ENCODE results near the gene ZNF92. TPM values are rescaled to one million over a fixed set of nuclear protein-coding genes. Genes with fewer than 3 reads are reported as not detected.
"Not testable (repeated sequence)": the region's sequence is repeated elsewhere in the genome, so short reads cannot be mapped to it uniquely, and the experiment has no call there.

The ZNF92 gene
- total RNA-seq, 4 donors from 2014 or later = 2.1 to 22.7 (median 6.0) TPM

GRCh38 chr7:65342723-65343629, 30.7 kb upstream of the ZNF92 start:
- H3K4me1 ChIP-seq = no peaks in the 10 kb centered on the region
- DNase-seq = no peak
- no peaks in the 10 kb centered on the region for H3K36me3 ChIP-seq
- H3K27ac ChIP-seq = no peak overlapping the region
- intact Hi-C loops (cut with DNase I; ENCODE audit: low total_unique reads) = no loop called here
- H3K9me3 ChIP-seq = no peaks in the 10 kb centered on the region
- no peaks in the 10 kb centered on the region for H3K27me3 ChIP-seq
- H3K4me3 ChIP-seq = no peak overlapping the region
- TF ChIP-seq POLR2A (IDR thresholded peaks at IDR 0.05) (no peak), CTCF (IDR thresholded peaks at IDR 0.05) (no peak)

- H3K4me1 ChIP-seq; H3K9me3 ChIP-seq; intact Hi-C loops (cut with DNase I; ENCODE audit: low total_unique reads); H3K36me3 ChIP-seq; DNase-seq; H3K27me3 ChIP-seq; H3K27ac ChIP-seq; H3K4me3 ChIP-seq: not testable (repeated sequence)
Measured at GRCh38 chr7:65344541-65344940, 29.1 kb upstream of the ZNF92 start.

GRCh38 chr7:65354263-65354662, 19.4 kb upstream of the ZNF92 start:
- TF ChIP-seq POLR2A (IDR thresholded peaks at IDR 0.05) (no peak), CTCF (IDR thresholded peaks at IDR 0.05) (no peak)
- H3K4me1 ChIP-seq = no peaks in the 10 kb centered on the region
- no peaks in the 10 kb centered on the region for H3K9me3 ChIP-seq
- no peak overlapping the region for H3K4me3 ChIP-seq
- H3K27me3 ChIP-seq = no peaks in the 10 kb centered on the region
- H3K36me3 ChIP-seq = no peaks in the 10 kb centered on the region
- intact Hi-C loops (cut with DNase I; ENCODE audit: low total_unique reads) = no loop called here
- no peak for DNase-seq
- H3K27ac ChIP-seq = no peak overlapping the region

- Histone ChIP-seq H3K4me1 (no peaks in the 10 kb centered on the region), H3K36me3 (no peaks in the 10 kb centered on the region), H3K4me3 (no peak overlapping the region), H3K9me3 (no peaks in the 10 kb centered on the region), H3K27ac (no peak overlapping the region), H3K27me3 (no peaks in the 10 kb centered on the region)
- TF ChIP-seq CTCF (IDR thresholded peaks at IDR 0.05) (no peak), POLR2A (IDR thresholded peaks at IDR 0.05) (no peak)
- DNase-seq = no peak
- intact Hi-C loops (cut with DNase I; ENCODE audit: low total_unique reads) = no loop called here
Measured at GRCh38 chr7:65369843-65370242, 3.8 kb upstream of the ZNF92 start.

GRCh38 chr7:65371468-65371867, 2.2 kb upstream of the ZNF92 start:
- Histone ChIP-seq H3K36me3 (no peaks in the 10 kb centered on the region), H3K27ac (no peak overlapping the region), H3K27me3 (no peaks in the 10 kb centered on the region), H3K4me3 (no peak overlapping the region), H3K4me1 (no peaks in the 10 kb centered on the region), H3K9me3 (no peaks in the 10 kb centered on the region)
- DNase-seq = no peak
- intact Hi-C loops (cut with DNase I; ENCODE audit: low total_unique reads) = no loop called here
- TF ChIP-seq CTCF (IDR thresholded peaks at IDR 0.05) (no peak), POLR2A (IDR thresholded peaks at IDR 0.05) (no peak)
